Activated CD4-positive, alpha-beta T cell treated with anti-CD3 and anti-CD28 coated beads, Interleukin-2, amount 50 U/mL, for 1 hour (primary cell): ENCODE measurements around the gene GPR35.

Experiments used
- DNase-seq: peaks from one replicate; pipeline ENCODE4 v3.0.0-alpha.2; 2020

The GPR35 gene

GRCh38 chr2:240624950-240625621 is at the start of gene GPR35:
GPR35 (plus strand) TSS chr2:240625480; CDS start chr2:240629953, 4,473 bp downstream.
- DNase-seq, result peak; percentile 78

GRCh38 chr2:240576036-240576435 is 49.2 kb upstream of the GPR35 start:
- no peak for DNase-seq

GRCh38 chr2:240576436-240577205 is 48.7 kb upstream of the GPR35 start:
- no peak for DNase-seq

- DNase-seq, result no peak
Measured at GRCh38 chr2:240577281-240578109, 47.8 kb upstream of the GPR35 start.

- no peak for DNase-seq
Measured at GRCh38 chr2:240578110-240578450, 47.2 kb upstream of the GPR35 start.

GRCh38 chr2:240578488-240578887 is 46.8 kb upstream of the GPR35 start:
- DNase-seq, result no peak

GRCh38 chr2:240579071-240579762 is 46.1 kb upstream of the GPR35 start:
- DNase-seq, result no peak

GRCh38 chr2:240579771-240580614 is 45.3 kb upstream of the GPR35 start:
- peak; percentile 81 for DNase-seq

- DNase-seq, result no peak
Measured at GRCh38 chr2:240581811-240582210, 43.5 kb upstream of the GPR35 start.

GRCh38 chr2:240582781-240583180 is 42.5 kb upstream of the GPR35 start:
- no peak for DNase-seq

- DNase-seq, result no peak
Measured at GRCh38 chr2:240583774-240584173, 41.5 kb upstream of the GPR35 start.

- no peak for DNase-seq
Measured at GRCh38 chr2:240584486-240585031, 40.7 kb upstream of the GPR35 start.

GRCh38 chr2:240585101-240585500 is 40.2 kb upstream of the GPR35 start:
- no peak for DNase-seq

- no peak for DNase-seq
Measured at GRCh38 chr2:240585681-240586197, 39.5 kb upstream of the GPR35 start.

GRCh38 chr2:240586198-240586918 is 38.9 kb upstream of the GPR35 start, which contains the start of gene CAPN10:
CAPN10 (plus strand) TSS chr2:240586734; CDS start chr2:240586912, 178 bp downstream.
- peak; percentile 96 for DNase-seq

- peak; percentile 64 for DNase-seq
Measured at GRCh38 chr2:240586919-240587800, 38.1 kb upstream of the GPR35 start.

- DNase-seq, result no peak
Measured at GRCh38 chr2:240588006-240588655, 37.1 kb upstream of the GPR35 start.

GRCh38 chr2:240588669-240589068 is 36.6 kb upstream of the GPR35 start:
- DNase-seq, result no peak

GRCh38 chr2:240589375-240589774 is 35.9 kb upstream of the GPR35 start:
- DNase-seq, result no peak
